HEK293T (cell line): ENCODE data around the gene HPSE2.
"Not testable (repeated sequence)": the region's sequence is repeated elsewhere in the genome, so short reads cannot be mapped to it uniquely, and the experiment has no call there.

Experiments used
- CTCF ChIA-PET: fragments of 350-600 bp; formaldehyde crosslinking; extraction: SDS; loops from one replicate; lab custom pipeline; 2021; ENCODE audit warnings: antibody characterized with exemption, inconsistent platforms; lab: Yijun Ruan, JAX
- POLR2A ChIA-PET: fragments of 350-600 bp; formaldehyde crosslinking; extraction: SDS; loops from one replicate; lab custom pipeline; 2020; ENCODE audit warnings: antibody characterized with exemption, inconsistent platforms; lab: Yijun Ruan, JAX
- DNase-seq: peaks from one replicate; pipeline ENCODE4 v3.0.0; 2012; ENCODE audit warnings: mixed read lengths; ENCODE audit errors: extremely low spot score
- ARNT ChIP-seq: fragments of 450-650 bp; IDR thresholded peaks from 2 replicates; pipeline ENCODE4 v1.6.1; 2017; ENCODE audit warnings: mild to moderate bottlenecking
- BHLHE40 ChIP-seq: fragments of 450-650 bp; IDR thresholded peaks from 2 replicates; pipeline ENCODE4 v1.6.1; 2016; ENCODE audit warnings: mild to moderate bottlenecking, moderate library complexity, borderline replicate concordance
- CTBP1 ChIP-seq: fragments of 450-650 bp; IDR thresholded peaks from 2 replicates; pipeline ENCODE4 v1.6.1; 2016; ENCODE audit warnings: borderline replicate concordance
- ELF4 ChIP-seq: fragments of 450-650 bp; IDR thresholded peaks from 2 replicates; pipeline ENCODE4 v1.6.1; 2017; ENCODE audit warnings: antibody characterized with exemption
- FOXA1 ChIP-seq: fragments of 450-650 bp; IDR thresholded peaks from 2 replicates; pipeline ENCODE4 v1.6.1; 2016; ENCODE audit warnings: mild to moderate bottlenecking
- FOXK2 ChIP-seq: fragments of 450-650 bp; IDR thresholded peaks from 2 replicates; pipeline ENCODE4 v1.6.1; 2016; ENCODE audit warnings: mild to moderate bottlenecking
- FOXM1 ChIP-seq: fragments of 450-650 bp; IDR thresholded peaks from 2 replicates; pipeline ENCODE4 v1.6.1; 2017; ENCODE audit warnings: mild to moderate bottlenecking, borderline replicate concordance
- HDGF ChIP-seq: fragments of 450-650 bp; IDR thresholded peaks from 2 replicates; pipeline ENCODE4 v1.6.1; 2017; ENCODE audit warnings: antibody characterized with exemption, borderline replicate concordance
- L3MBTL2 ChIP-seq: fragments of 450-650 bp; conservative IDR thresholded peaks from 2 replicates; pipeline ENCODE4 v1.6.1; 2016; ENCODE audit warnings: mild to moderate bottlenecking
- LEF1 ChIP-seq: fragments of 450-650 bp; IDR thresholded peaks from 2 replicates; pipeline ENCODE4 v1.6.1; 2017; ENCODE audit warnings: mild to moderate bottlenecking, borderline replicate concordance
- NFRKB ChIP-seq: fragments of 450-650 bp; IDR thresholded peaks from 2 replicates; pipeline ENCODE4 v1.6.1; 2016; ENCODE audit warnings: mild to moderate bottlenecking, moderate library complexity
- PKNOX1 ChIP-seq: fragments of 450-650 bp; IDR thresholded peaks from 2 replicates; pipeline ENCODE4 v1.6.1; 2016
- SP1 ChIP-seq: fragments of 450-650 bp; IDR thresholded peaks from 2 replicates; pipeline ENCODE4 v1.6.1; 2017
- SUZ12 ChIP-seq: fragments of 450-650 bp; IDR thresholded peaks from 2 replicates; pipeline ENCODE4 v1.6.1; 2016; ENCODE audit warnings: mild to moderate bottlenecking
- TARDBP ChIP-seq: fragments of 450-650 bp; IDR thresholded peaks from 2 replicates; pipeline ENCODE4 v1.6.1; 2016
- ZNF384 ChIP-seq: fragments of 450-650 bp; IDR thresholded peaks from 2 replicates; pipeline ENCODE4 v1.6.1; 2016

The HPSE2 gene

DNA sequence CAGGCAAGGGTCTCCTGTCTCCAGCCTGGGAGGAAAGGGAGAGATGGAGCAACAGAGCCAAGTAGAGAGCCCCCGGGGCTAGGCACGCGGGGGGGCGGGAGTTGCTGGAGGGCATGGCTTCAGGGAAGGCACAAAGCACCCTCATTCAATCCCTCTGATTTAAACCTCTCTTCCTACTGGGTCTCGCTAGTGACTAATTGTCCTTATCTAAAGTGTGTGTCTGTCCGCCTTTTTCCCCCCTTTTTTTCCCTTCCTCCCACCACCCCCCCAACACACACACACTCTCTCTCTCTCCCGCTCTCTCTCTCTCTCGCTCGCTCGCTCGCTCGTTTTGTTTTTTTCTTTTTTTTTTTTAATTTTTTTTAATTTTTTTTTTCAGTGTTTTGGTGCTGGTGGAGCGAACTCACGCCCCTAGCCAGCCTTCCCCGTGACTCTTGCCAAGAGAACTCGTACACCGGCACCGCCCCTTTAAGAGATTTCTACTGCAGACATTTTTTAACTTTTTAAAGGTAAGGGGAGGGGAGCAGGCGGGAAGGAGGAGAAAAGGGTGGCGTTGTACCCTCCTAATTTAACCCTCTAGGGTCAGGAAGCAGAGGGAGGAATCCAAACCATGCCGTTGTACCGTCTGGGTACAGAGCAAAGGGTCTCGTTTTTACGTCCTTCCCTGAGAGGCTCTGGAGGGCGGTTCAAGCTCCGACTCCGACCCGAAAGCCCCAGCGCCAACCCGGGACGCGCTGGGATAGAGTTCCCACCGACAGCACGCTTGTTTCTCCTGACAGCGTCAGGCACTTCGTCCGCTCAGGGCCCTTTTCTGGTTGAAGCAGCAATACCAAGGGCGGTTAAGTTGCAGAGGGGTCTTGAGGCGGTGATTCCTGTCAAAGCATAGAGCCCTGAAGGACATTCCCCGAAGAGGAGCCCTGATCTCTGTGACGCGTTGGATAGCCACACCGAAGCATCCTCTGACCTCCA is at the start of gene HPSE2:
Gene HPSE2 (minus strand): TSS at position 195 of the 969 bp plus-strand sequence.
- ChIA-PET CTCF (no interaction called here), POLR2A (no interaction called here)
- no peak for DNase-seq
- no peak for TF ChIP-seq HDGF
- no peak for TF ChIP-seq L3MBTL2
- no peak for TF ChIP-seq ZNF384
- TF ChIP-seq PKNOX1, result no peak
- no peak for TF ChIP-seq BHLHE40
- TF ChIP-seq FOXA1, result no peak
- no peak for TF ChIP-seq ELF4
- TF ChIP-seq SUZ12, result no peak
- TF ChIP-seq SP1, result no peak
- TF ChIP-seq NFRKB, result no peak
- TF ChIP-seq LEF1, result no peak
- no peak for TF ChIP-seq ARNT
- TF ChIP-seq FOXK2, result no peak
- no peak for TF ChIP-seq TARDBP
- TF ChIP-seq FOXM1, result no peak
- TF ChIP-seq CTBP1, result no peak

GRCh38 chr10:99280472-99280871 is 44.8 kb upstream of the HPSE2 start:
- CTCF ChIA-PET, result interaction anchor here (0.5 kb wide), 1 partner anchor 78 kb away, joined by 3 read pairs; no protein-coding TSS in a partner anchor

GRCh38 chr10:99279626-99280111 is 44.0 kb upstream of the HPSE2 start:
- ChIA-PET CTCF (no interaction called here), POLR2A (interaction anchor here (0.6 to 1.1 kb wide), 2 partner anchors 50 to 819 kb away, joined by 3 to 5 read pairs; partner anchors contain the start of gene CNNM1)
- DNase-seq, result no peak
- no peak for TF ChIP-seq ARNT
- TF ChIP-seq SUZ12, result no peak
- no peak for TF ChIP-seq BHLHE40
- no peak for TF ChIP-seq ZNF384

More at GRCh38 chr10:99280472-99280871, 44.8 kb upstream of the HPSE2 start:
- no peak for TF ChIP-seq TARDBP
- TF ChIP-seq CTBP1, result no peak
- TF ChIP-seq ELF4, result no peak
- DNase-seq, result no peak
- POLR2A ChIA-PET, result no interaction called here

DNA sequence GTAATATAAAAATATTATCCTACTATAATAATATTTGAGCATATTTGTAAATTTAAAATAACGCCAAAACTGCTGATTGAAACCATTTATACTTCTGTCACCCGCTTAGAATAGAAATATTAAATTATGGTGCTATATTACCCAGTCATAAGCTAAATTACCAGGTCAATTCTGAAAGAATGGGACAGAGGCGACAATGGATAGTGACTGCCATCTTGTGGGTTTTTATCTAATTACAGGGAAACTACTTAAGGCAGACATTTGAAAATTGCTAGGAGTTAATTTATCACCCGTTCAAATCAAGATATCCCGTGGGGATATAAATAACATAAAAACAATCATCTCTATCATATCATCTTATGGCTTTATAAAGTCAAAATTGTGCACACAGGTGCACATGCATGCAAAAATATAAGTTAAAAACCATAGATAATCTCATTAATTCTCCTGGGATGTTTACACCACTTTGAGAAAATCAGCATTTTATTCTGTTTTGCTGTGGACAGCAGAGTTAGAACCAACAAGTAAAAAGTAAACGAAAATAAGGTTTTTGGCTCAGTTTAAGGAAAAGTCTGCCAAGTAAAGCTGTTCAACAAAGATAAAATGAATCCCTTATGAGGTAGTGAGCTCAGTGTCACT is 41.3 kb upstream of the HPSE2 start:
- no peak for TF ChIP-seq TARDBP
- no peak for TF ChIP-seq SUZ12
- POLR2A ChIA-PET, result interaction anchor here (0.6 kb wide), 1 partner anchor 27 kb away, joined by 3 read pairs; no protein-coding TSS in a partner anchor
- CTCF ChIA-PET, result interaction anchor here (0.6 kb wide), 1 partner anchor 60 kb away, joined by 3 read pairs; no protein-coding TSS in a partner anchor
- DNase-seq, result peak; percentile 35

- no peak for DNase-seq
- POLR2A ChIA-PET, result no interaction called here
- no peak for TF ChIP-seq TARDBP
- no peak for TF ChIP-seq ZNF384
- no peak for TF ChIP-seq L3MBTL2
- TF ChIP-seq FOXM1, result no peak
- CTCF ChIA-PET, result no interaction called here
Measured at GRCh38 chr10:99266383-99266782, 30.7 kb upstream of the HPSE2 start.

DNA sequence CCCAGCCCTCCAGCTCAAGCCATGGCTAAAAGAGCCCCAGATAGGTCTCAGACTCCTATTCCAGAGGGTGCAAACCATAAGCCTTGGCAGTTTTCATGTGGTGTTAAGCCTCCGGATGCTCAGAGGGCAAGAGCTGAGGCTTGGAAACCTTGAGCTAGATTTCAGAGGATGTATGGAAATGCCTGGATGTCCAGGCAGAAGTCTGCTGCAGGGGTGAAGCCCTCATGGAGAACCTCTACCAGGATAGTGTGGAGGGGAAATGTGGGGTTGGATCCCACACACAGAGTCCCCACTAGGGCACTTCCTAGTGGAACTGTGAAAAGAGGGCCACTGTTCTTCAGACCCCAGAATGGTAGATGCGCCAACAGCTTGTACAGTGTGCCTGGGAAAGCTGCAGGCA is 13.2 kb upstream of the HPSE2 start:
- TF ChIP-seq NFRKB (no peak), SUZ12 (no peak), L3MBTL2 (no peak), ARNT (no peak), FOXM1 (no peak), PKNOX1 (no peak), CTBP1 (no peak), LEF1 (no peak), BHLHE40 (no peak), ELF4 (no peak), HDGF (no peak), ZNF384 (no peak), FOXK2 (no peak), FOXA1 (no peak)
- no peak for DNase-seq
- POLR2A ChIA-PET, result no interaction called here
- CTCF ChIA-PET, result no interaction called here

DNA sequence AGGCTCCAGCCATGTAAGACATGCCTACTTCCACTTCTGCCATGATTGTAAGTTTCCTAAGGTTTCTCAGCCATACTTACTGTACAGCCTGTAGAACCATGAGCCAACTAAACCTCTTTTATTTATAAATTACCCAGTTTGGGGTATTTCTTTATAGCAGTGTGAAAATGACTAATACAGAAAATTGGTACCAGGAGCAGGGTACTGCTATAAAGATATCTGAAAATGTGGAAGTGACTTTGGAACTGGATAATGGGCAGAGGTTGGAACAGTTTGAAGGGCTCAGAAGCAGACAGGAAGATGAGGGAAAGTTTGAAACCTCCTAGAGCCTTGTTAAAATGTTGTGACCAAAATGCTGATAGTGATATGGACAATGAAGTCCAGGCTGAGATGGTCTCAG is 12.2 kb upstream of the HPSE2 start:
- DNase-seq, POLR2A ChIA-PET, CTCF ChIA-PET: not testable (repeated sequence)
